ENCODE measurements around the gene AANAT.

Gene AANAT

GRCh38 chr17:76452660-76453430 lies 14.6 kb upstream of the AANAT start, which contains the start of gene UBE2O:
Gene UBE2O, minus strand, starts transcription at chr17:76453152. Its CDS starts 11 bp downstream, at chr17:76453141.
- TF ChIP-seq RAD21 (IDR thresholded peaks at IDR 0.05; ENCODE audit: low read depth) (no peak), CREB1 (IDR thresholded peaks at IDR 0.05; ENCODE audit: low read depth) (peak; percentile 70), CEBPB (IDR thresholded peaks at IDR 0.05) (no peak), TEAD4 (IDR thresholded peaks at IDR 0.05) (0 out of 2 replicates have a peak, but pooled peaks have one; percentile 19), TAF1 (IDR thresholded peaks at IDR 0.05; ENCODE audit: low read depth) (peak; percentile 52), EP300 (IDR thresholded peaks at IDR 0.05; ENCODE audit: borderline replicate concordance) (no peak), USF1 (IDR thresholded peaks at IDR 0.05) (no peak), REST (IDR thresholded peaks at IDR 0.05; ENCODE audit: low read depth) (no peak), TCF12 (IDR thresholded peaks at IDR 0.05; ENCODE audit: low read depth) (no peak; the same call in 1 of the 2 replicates), YY1 (IDR thresholded peaks at IDR 0.05; ENCODE audit: low read depth) (peak; percentile 88), EGR1 (IDR thresholded peaks at IDR 0.05) (peak; percentile 27; the same call in 1 of the 2 replicates), ZBTB7A (IDR thresholded peaks at IDR 0.05; ENCODE audit: low read depth) (no peak), NFIC (IDR thresholded peaks at IDR 0.05) (no peak), FOXM1 (IDR thresholded peaks at IDR 0.05; ENCODE audit: borderline replicate concordance, low read depth) (0 out of 2 replicates have a peak, but pooled peaks have one; percentile 24), MAX (IDR thresholded peaks at IDR 0.05) (peak; percentile 41; the same call in 1 of the 2 replicates)

GRCh38 chr17:76453431-76453743 lies 14.0 kb upstream of the AANAT start:
- TF ChIP-seq TEAD4 (IDR thresholded peaks at IDR 0.05) (no peak), MAX (IDR thresholded peaks at IDR 0.05) (no peak), CEBPB (IDR thresholded peaks at IDR 0.05) (no peak), CREB1 (IDR thresholded peaks at IDR 0.05; ENCODE audit: low read depth) (no peak), YY1 (IDR thresholded peaks at IDR 0.05; ENCODE audit: low read depth) (no peak), EP300 (IDR thresholded peaks at IDR 0.05; ENCODE audit: borderline replicate concordance) (no peak)

- TF ChIP-seq RAD21 (IDR thresholded peaks at IDR 0.05; ENCODE audit: low read depth) = peak; percentile 41; the same call in 1 of the 2 replicates
- TF ChIP-seq USF1 (IDR thresholded peaks at IDR 0.05) = no peak
- no peak for TF ChIP-seq CEBPB (IDR thresholded peaks at IDR 0.05)
Measured at GRCh38 chr17:76458580-76459490, 8.6 kb upstream of the AANAT start.

GRCh38 chr17:76459674-76460073 lies 7.7 kb upstream of the AANAT start:
- TF ChIP-seq TCF12 (IDR thresholded peaks at IDR 0.05; ENCODE audit: low read depth) = no peak
- no peak for TF ChIP-seq CEBPB (IDR thresholded peaks at IDR 0.05)
- TF ChIP-seq TAF1 (IDR thresholded peaks at IDR 0.05; ENCODE audit: low read depth) = no peak
- TF ChIP-seq CREB1 (IDR thresholded peaks at IDR 0.05; ENCODE audit: low read depth) = no peak
- no peak for TF ChIP-seq YY1 (IDR thresholded peaks at IDR 0.05; ENCODE audit: low read depth)
- TF ChIP-seq TEAD4 (IDR thresholded peaks at IDR 0.05) = no peak
- no peak for TF ChIP-seq EGR1 (IDR thresholded peaks at IDR 0.05)
- TF ChIP-seq USF1 (IDR thresholded peaks at IDR 0.05) = no peak
- no peak for TF ChIP-seq ZBTB7A (IDR thresholded peaks at IDR 0.05; ENCODE audit: low read depth)
- TF ChIP-seq REST (IDR thresholded peaks at IDR 0.05; ENCODE audit: low read depth) = no peak
- no peak for TF ChIP-seq FOXM1 (IDR thresholded peaks at IDR 0.05; ENCODE audit: borderline replicate concordance, low read depth)
- TF ChIP-seq MAX (IDR thresholded peaks at IDR 0.05) = no peak
- TF ChIP-seq NFIC (IDR thresholded peaks at IDR 0.05) = no peak
- TF ChIP-seq EP300 (IDR thresholded peaks at IDR 0.05; ENCODE audit: borderline replicate concordance) = no peak
- TF ChIP-seq RAD21 (IDR thresholded peaks at IDR 0.05; ENCODE audit: low read depth) = no peak

Data from Ishikawa (cell line).